ENCODE measurements around the gene NOL6. TPM values are rescaled to one million over a fixed set of nuclear protein-coding genes. Genes with fewer than 3 reads are reported as not detected.
A peak's percentile ranks its signal among the peaks of the same experiment; 100 is the strongest.

The NOL6 gene
- total and polyA plus RNA-seq, 2 of the 13 experiments (the other 11 are each of a cell fraction or from before 2014, with no cell fraction given): 17.0 to 30.2 TPM

DNA sequence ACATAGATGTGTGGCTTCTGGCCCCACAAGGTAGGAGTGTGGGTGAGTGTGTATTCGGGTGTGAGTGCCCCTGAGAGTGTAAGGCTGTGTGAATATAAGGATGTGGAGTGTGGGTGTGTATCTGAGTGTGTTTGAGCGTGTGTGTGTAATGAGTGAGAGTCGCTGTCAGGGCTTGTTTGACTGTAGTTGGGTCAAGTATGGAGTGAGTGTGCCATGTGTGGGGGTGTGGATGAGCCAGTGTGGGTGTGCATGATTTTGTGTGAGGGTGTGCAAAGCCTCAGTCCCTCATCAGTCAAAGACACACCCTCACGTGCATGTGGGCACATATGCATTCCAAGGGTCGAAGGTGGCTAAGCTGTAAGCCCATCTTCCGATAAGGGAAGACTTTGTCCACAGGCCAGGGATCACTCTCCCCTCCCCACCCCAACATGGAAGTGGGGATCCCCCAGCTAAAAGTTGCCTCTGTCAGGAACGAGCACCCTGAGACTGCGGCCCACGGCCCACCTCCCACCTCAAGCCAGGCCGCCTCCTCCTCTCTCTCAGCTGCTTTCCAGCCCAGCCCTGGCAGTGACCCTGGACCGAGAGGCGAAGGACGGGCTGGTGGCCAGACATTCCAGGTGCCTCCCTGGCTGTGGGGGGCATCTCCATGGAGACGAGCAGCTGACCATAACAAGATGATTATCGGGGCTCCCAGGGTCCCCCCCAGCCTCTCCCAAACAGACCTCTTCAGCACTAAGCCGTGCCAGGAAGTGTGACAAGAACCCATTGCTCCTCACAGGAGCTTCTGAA is 39.2 kb downstream of the NOL6 start:
- no peak overlapping the region for H2AFZ ChIP-seq (ENCODE audit: low read length)
- ChIA-PET POLR2A (no interaction called here), CTCF (ENCODE audit: low intra/inter-chr PET ratio, low total read pairs) (no interaction called here)
- no peak overlapping the region for H3K4me2 ChIP-seq (ENCODE audit: low read depth, low read length)
- TF ChIP-seq, protein P1, sequence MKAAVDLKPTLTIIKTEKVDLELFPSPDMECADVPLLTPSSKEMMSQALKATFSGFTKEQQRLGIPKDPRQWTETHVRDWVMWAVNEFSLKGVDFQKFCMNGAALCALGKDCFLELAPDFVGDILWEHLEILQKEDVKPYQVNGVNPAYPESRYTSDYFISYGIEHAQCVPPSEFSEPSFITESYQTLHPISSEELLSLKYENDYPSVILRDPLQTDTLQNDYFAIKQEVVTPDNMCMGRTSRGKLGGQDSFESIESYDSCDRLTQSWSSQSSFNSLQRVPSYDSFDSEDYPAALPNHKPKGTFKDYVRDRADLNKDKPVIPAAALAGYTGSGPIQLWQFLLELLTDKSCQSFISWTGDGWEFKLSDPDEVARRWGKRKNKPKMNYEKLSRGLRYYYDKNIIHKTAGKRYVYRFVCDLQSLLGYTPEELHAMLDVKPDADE (CRISPR knock-in tag; IDR thresholded peaks at IDR 0.05): no peak
- TF ChIP-seq, protein P2, sequence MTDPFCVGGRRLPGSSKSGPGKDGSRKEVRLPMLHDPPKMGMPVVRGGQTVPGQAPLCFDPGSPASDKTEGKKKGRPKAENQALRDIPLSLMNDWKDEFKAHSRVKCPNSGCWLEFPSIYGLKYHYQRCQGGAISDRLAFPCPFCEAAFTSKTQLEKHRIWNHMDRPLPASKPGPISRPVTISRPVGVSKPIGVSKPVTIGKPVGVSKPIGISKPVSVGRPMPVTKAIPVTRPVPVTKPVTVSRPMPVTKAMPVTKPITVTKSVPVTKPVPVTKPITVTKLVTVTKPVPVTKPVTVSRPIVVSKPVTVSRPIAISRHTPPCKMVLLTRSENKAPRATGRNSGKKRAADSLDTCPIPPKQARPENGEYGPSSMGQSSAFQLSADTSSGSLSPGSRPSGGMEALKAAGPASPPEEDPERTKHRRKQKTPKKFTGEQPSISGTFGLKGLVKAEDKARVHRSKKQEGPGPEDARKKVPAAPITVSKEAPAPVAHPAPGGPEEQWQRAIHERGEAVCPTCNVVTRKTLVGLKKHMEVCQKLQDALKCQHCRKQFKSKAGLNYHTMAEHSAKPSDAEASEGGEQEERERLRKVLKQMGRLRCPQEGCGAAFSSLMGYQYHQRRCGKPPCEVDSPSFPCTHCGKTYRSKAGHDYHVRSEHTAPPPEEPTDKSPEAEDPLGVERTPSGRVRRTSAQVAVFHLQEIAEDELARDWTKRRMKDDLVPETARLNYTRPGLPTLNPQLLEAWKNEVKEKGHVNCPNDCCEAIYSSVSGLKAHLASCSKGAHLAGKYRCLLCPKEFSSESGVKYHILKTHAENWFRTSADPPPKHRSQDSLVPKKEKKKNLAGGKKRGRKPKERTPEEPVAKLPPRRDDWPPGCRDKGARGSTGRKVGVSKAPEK (CRISPR knock-in tag; IDR thresholded peaks at IDR 0.05; ENCODE audit: borderline replicate concordance): no peak
- TF ChIP-seq ZNF256 (CRISPR knock-in tag; conservative IDR thresholded peaks at IDR 0.05) (no peak), CC2D1A (CRISPR knock-in tag; IDR thresholded peaks at IDR 0.05) (no peak), BHLHE40 (IDR thresholded peaks at IDR 0.05; ENCODE audit: low read length) (no peak), ZNF629 (CRISPR knock-in tag; conservative IDR thresholded peaks at IDR 0.05) (no peak), ZNF614 (CRISPR knock-in tag; IDR thresholded peaks at IDR 0.05; ENCODE audit: borderline replicate concordance) (no peak), MTA3 (CRISPR knock-in tag; IDR thresholded peaks at IDR 0.05) (no peak), TBX3 (IDR thresholded peaks at IDR 0.05; ENCODE audit: borderline replicate concordance) (no peak), ZNF619 (CRISPR knock-in tag; IDR thresholded peaks at IDR 0.05) (no peak), TRIM24 (CRISPR knock-in tag; IDR thresholded peaks at IDR 0.05) (no peak), ELF3 (CRISPR knock-in tag; IDR thresholded peaks at IDR 0.05) (no peak), ZNF780A (CRISPR knock-in tag; IDR thresholded peaks at IDR 0.05) (no peak)
- TF ChIP-seq, protein P3, sequence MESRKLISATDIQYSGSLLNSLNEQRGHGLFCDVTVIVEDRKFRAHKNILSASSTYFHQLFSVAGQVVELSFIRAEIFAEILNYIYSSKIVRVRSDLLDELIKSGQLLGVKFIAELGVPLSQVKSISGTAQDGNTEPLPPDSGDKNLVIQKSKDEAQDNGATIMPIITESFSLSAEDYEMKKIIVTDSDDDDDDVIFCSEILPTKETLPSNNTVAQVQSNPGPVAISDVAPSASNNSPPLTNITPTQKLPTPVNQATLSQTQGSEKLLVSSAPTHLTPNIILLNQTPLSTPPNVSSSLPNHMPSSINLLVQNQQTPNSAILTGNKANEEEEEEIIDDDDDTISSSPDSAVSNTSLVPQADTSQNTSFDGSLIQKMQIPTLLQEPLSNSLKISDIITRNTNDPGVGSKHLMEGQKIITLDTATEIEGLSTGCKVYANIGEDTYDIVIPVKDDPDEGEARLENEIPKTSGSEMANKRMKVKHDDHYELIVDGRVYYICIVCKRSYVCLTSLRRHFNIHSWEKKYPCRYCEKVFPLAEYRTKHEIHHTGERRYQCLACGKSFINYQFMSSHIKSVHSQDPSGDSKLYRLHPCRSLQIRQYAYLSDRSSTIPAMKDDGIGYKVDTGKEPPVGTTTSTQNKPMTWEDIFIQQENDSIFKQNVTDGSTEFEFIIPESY (CRISPR knock-in tag; IDR thresholded peaks at IDR 0.05): no peak
- DNase-seq (ENCODE audit: low spot score): no peak
- H3K79me2 ChIP-seq (ENCODE audit: insufficient read depth, low read length): no peaks in the 10 kb centered on the region
- no peaks in the 10 kb centered on the region for H4K20me1 ChIP-seq (ENCODE audit: insufficient read depth, low read length)
- peak; percentile 37; the same call in 1 of the 3 replicates for ATAC-seq
- WGBS (ENCODE audit: low lambda C conversion rate): 12% methylated on average over 11 of the region's 16 CpGs
- H3K27me3 ChIP-seq (ENCODE audit: control insufficient read depth in 1 of 2, insufficient read depth in 2 of 2, low read length in 2 of 2): peaks cover 5 to 34% of the 10 kb centered on the region in 2 experiments; a peak in 3 of 5 replicates
- H3K27ac ChIP-seq (ENCODE audit: extremely low read length, insufficient read depth, low read length): no peak overlapping the region
- H3K4me1 ChIP-seq (ENCODE audit: insufficient read depth, low read length): peaks cover 24% of the 10 kb centered on the region
- no peaks in the 10 kb centered on the region for H3K9me3 ChIP-seq (ENCODE audit: low read length)
- in situ Hi-C loops (cut with HindIII; ENCODE audit: extremely low pct_ligation_motif_present, low pct_unique_long_range_greater_than_20kb): no loop called here
- no peak overlapping the region for H3K4me3 ChIP-seq (replicated peaks in 1 of 3; ENCODE audit: insufficient read depth in 1 of 3, low read depth in 2 of 3, low read length in 3 of 3)
- intact Hi-C loops (cut with micrococcal nuclease; ENCODE audit: unreplicated experiment): no loop called here
- H3K9ac ChIP-seq (ENCODE audit: insufficient read depth, low read depth, low read length): no peak overlapping the region
- FAIRE-seq: no peak
- no TSS peak for BruUV-seq (replicated peaks)
- H3K36me3 ChIP-seq (replicated peaks in 1 of 2; ENCODE audit: control insufficient read depth in 1 of 2, insufficient read depth in 2 of 2, low read length in 2 of 2): no peaks in the 10 kb centered on the region

Data from HepG2 (cell line).